Activated CD8-positive, alpha-beta T cell treated with anti-CD3 and anti-CD28 coated beads, Interleukin-2, amount 10 ng/mL, durations not matched to agents 7 days and 5 days (primary cell): Measurements from ENCODE around the gene LAMP5. TPM values are rescaled to one million over a fixed set of nuclear protein-coding genes. Genes with fewer than 3 reads are reported as not detected.

Experiments
- ATAC-seq: fragments of 150-1000 bp; cut with Tn5 transposase; one replicate; pipeline ENCODE4 v1.10.0; 2021; ENCODE audit warnings: moderate library complexity
- CTCF ChIA-PET: fragments of 350-600 bp; sonication (Branson Sonifier 250); formaldehyde crosslinking; loops from one replicate; lab custom pipeline; 2021; ENCODE audit warnings: antibody characterized with exemption; lab: Charles Lee
- POLR2A ChIA-PET: fragments of 350-600 bp; sonication (Branson Sonifier 250); formaldehyde crosslinking; loops from one replicate; lab custom pipeline; 2021; ENCODE audit warnings: antibody characterized with exemption; lab: Charles Lee
- DNase-seq: peaks from one replicate; pipeline ENCODE4 v3.0.0-alpha.2; 2020
- H3K27ac Mint-ChIP-seq: one replicate; pipeline ENCODE4 v1.8.0; 2021; ENCODE audit warnings: mild to moderate bottlenecking, mixed read lengths
- H3K27me3 Mint-ChIP-seq: one replicate; pipeline ENCODE4 v1.8.0; 2021; ENCODE audit warnings: low read depth, mixed read lengths
- H3K36me3 Mint-ChIP-seq: one replicate; pipeline ENCODE4 v1.8.0; 2021; ENCODE audit warnings: low read depth, mixed read lengths
- H3K4me1 Mint-ChIP-seq: one replicate; pipeline ENCODE4 v1.8.0; 2021; ENCODE audit warnings: low read depth, mixed read lengths
- H3K4me3 Mint-ChIP-seq: one replicate; pipeline ENCODE4 v1.8.0; 2021; ENCODE audit warnings: mild to moderate bottlenecking, mixed read lengths
- H3K9me3 Mint-ChIP-seq: one replicate; pipeline ENCODE4 v1.8.0; 2022; ENCODE audit warnings: mixed read lengths; ENCODE audit not compliant: insufficient read depth
- total RNA-seq, 2 experiments: library from RNA; stranded (reverse); gene quantifications; one replicate each; pipeline ENCODE4 v1.2.3, GENCODE V29; 2021

Gene LAMP5
- total RNA-seq, 2 experiments from 2014 or later: not detected

GRCh38 chr20:9551808-9552550, 37.6 kb downstream of the LAMP5 start:
- Mint-ChIP-seq H3K9me3 (no peaks in the 10 kb centered on the region), H3K27ac (no peak overlapping the region), H3K4me3 (no peak overlapping the region), H3K36me3 (no peaks in the 10 kb centered on the region), H3K27me3 (no peaks in the 10 kb centered on the region), H3K4me1 (no peaks in the 10 kb centered on the region)
- ChIA-PET CTCF (no interaction called here), POLR2A (no interaction called here)
- ATAC-seq (no peak), DNase-seq (no peak)

- Mint-ChIP-seq H3K4me1 (no peaks in the 10 kb centered on the region), H3K27me3 (no peaks in the 10 kb centered on the region), H3K4me3 (no peak overlapping the region), H3K36me3 (no peaks in the 10 kb centered on the region), H3K27ac (no peak overlapping the region), H3K9me3 (no peaks in the 10 kb centered on the region)
- CTCF ChIA-PET: no interaction called here
- ATAC-seq: no peak
- POLR2A ChIA-PET: no interaction called here
- no peak for DNase-seq
Measured at GRCh38 chr20:9555781-9556180, 41.4 kb downstream of the LAMP5 start.

- Mint-ChIP-seq H3K36me3 (no peaks in the 10 kb centered on the region), H3K9me3 (no peaks in the 10 kb centered on the region), H3K27me3 (no peaks in the 10 kb centered on the region), H3K4me1 (no peaks in the 10 kb centered on the region), H3K27ac (no peak overlapping the region), H3K4me3 (no peak overlapping the region)
- DNase-seq (no peak), ATAC-seq (no peak)
- ChIA-PET CTCF (no interaction called here), POLR2A (no interaction called here)
Measured at GRCh38 chr20:9557411-9557810, 43.0 kb downstream of the LAMP5 start.

GRCh38 chr20:9565910-9566550, 51.6 kb downstream of the LAMP5 start:
- POLR2A ChIA-PET: no interaction called here
- Mint-ChIP-seq H3K36me3 (no peaks in the 10 kb centered on the region), H3K27ac (no peak overlapping the region), H3K4me3 (no peak overlapping the region), H3K27me3 (no peaks in the 10 kb centered on the region), H3K4me1 (no peaks in the 10 kb centered on the region), H3K9me3 (no peaks in the 10 kb centered on the region)
- DNase-seq (no peak), ATAC-seq (no peak)
- CTCF ChIA-PET: no interaction called here

GRCh38 chr20:9566977-9567376, 52.6 kb downstream of the LAMP5 start:
- ChIA-PET CTCF (no interaction called here), POLR2A (no interaction called here)

GRCh38 chr20:9570612-9571011, 56.2 kb downstream of the LAMP5 start:
- Mint-ChIP-seq H3K27me3 (no peaks in the 10 kb centered on the region), H3K4me1 (no peaks in the 10 kb centered on the region), H3K9me3 (no peaks in the 10 kb centered on the region), H3K4me3 (no peak overlapping the region), H3K36me3 (no peaks in the 10 kb centered on the region), H3K27ac (no peak overlapping the region)
- POLR2A ChIA-PET: no interaction called here
- CTCF ChIA-PET: no interaction called here
- no peak for ATAC-seq
- DNase-seq: no peak

More at GRCh38 chr20:9566977-9567376, 52.6 kb downstream of the LAMP5 start:
- H3K27me3 Mint-ChIP-seq: no peaks in the 10 kb centered on the region
- no peak overlapping the region for H3K27ac Mint-ChIP-seq
- H3K4me3 Mint-ChIP-seq: no peak overlapping the region
- no peaks in the 10 kb centered on the region for H3K4me1 Mint-ChIP-seq
- DNase-seq (no peak), ATAC-seq (no peak)
- H3K9me3 Mint-ChIP-seq: no peaks in the 10 kb centered on the region
- H3K36me3 Mint-ChIP-seq: no peaks in the 10 kb centered on the region

GRCh38 chr20:9571783-9572182, 57.4 kb downstream of the LAMP5 start:
- CTCF ChIA-PET: interaction anchor here (0.6 kb wide), 1 partner anchor 183 kb away, joined by 3 read pairs; no protein-coding TSS in a partner anchor
- H3K27ac Mint-ChIP-seq: no peak overlapping the region
- no peaks in the 10 kb centered on the region for H3K9me3 Mint-ChIP-seq
- ATAC-seq (no peak), DNase-seq (no peak)
- no peaks in the 10 kb centered on the region for H3K36me3 Mint-ChIP-seq
- H3K4me1 Mint-ChIP-seq: no peaks in the 10 kb centered on the region
- POLR2A ChIA-PET: interaction anchor here (0.6 kb wide), 1 partner anchor 726 kb away, joined by 3 read pairs; no protein-coding TSS in a partner anchor
- no peaks in the 10 kb centered on the region for H3K27me3 Mint-ChIP-seq
- no peak overlapping the region for H3K4me3 Mint-ChIP-seq

- ATAC-seq (no peak), DNase-seq (no peak)
- H3K4me1 Mint-ChIP-seq: no peaks in the 10 kb centered on the region
- no peak overlapping the region for H3K27ac Mint-ChIP-seq
- no peaks in the 10 kb centered on the region for H3K9me3 Mint-ChIP-seq
- POLR2A ChIA-PET: no interaction called here
- CTCF ChIA-PET: no interaction called here
- no peak overlapping the region for H3K4me3 Mint-ChIP-seq
- H3K27me3 Mint-ChIP-seq: no peaks in the 10 kb centered on the region
- no peaks in the 10 kb centered on the region for H3K36me3 Mint-ChIP-seq
Measured at GRCh38 chr20:9572670-9573069, 58.3 kb downstream of the LAMP5 start.

GRCh38 chr20:9573335-9574151, 59.2 kb downstream of the LAMP5 start:
- ChIA-PET POLR2A (no interaction called here), CTCF (no interaction called here)
- ATAC-seq (no peak), DNase-seq (no peak)
- Mint-ChIP-seq H3K36me3 (no peaks in the 10 kb centered on the region), H3K9me3 (no peaks in the 10 kb centered on the region), H3K4me1 (no peaks in the 10 kb centered on the region), H3K4me3 (no peak overlapping the region), H3K27ac (no peak overlapping the region), H3K27me3 (no peaks in the 10 kb centered on the region)

- Mint-ChIP-seq H3K36me3 (no peaks in the 10 kb centered on the region), H3K9me3 (no peaks in the 10 kb centered on the region), H3K27me3 (no peaks in the 10 kb centered on the region), H3K4me1 (no peaks in the 10 kb centered on the region), H3K27ac (no peak overlapping the region), H3K4me3 (no peak overlapping the region)
- ATAC-seq: no peak
- POLR2A ChIA-PET: no interaction called here
- no peak for DNase-seq
- CTCF ChIA-PET: no interaction called here
Measured at GRCh38 chr20:9574181-9574580, 59.8 kb downstream of the LAMP5 start.

GRCh38 chr20:9574776-9575175, 60.4 kb downstream of the LAMP5 start:
- H3K36me3 Mint-ChIP-seq: no peaks in the 10 kb centered on the region
- no peak for ATAC-seq
- no peaks in the 10 kb centered on the region for H3K9me3 Mint-ChIP-seq
- H3K27ac Mint-ChIP-seq: no peak overlapping the region
- no peaks in the 10 kb centered on the region for H3K4me1 Mint-ChIP-seq
- CTCF ChIA-PET: no interaction called here
- DNase-seq: no peak
- POLR2A ChIA-PET: no interaction called here
- H3K4me3 Mint-ChIP-seq: no peak overlapping the region
- no peaks in the 10 kb centered on the region for H3K27me3 Mint-ChIP-seq

- POLR2A ChIA-PET: no interaction called here
- Mint-ChIP-seq H3K27ac (no peak overlapping the region), H3K9me3 (no peaks in the 10 kb centered on the region), H3K4me1 (no peaks in the 10 kb centered on the region), H3K27me3 (no peaks in the 10 kb centered on the region), H3K4me3 (no peak overlapping the region), H3K36me3 (no peaks in the 10 kb centered on the region)
- DNase-seq (no peak), ATAC-seq (no peak)
- CTCF ChIA-PET: no interaction called here
Measured at GRCh38 chr20:9575836-9576235, 61.4 kb downstream of the LAMP5 start.
